Left forelimb (tissue), 1 donor: ENCODE results near the gene SIRT5.

Experiments used
- DNase-seq: peaks from one replicate; pipeline ENCODE4 v3.0.0-alpha.2; 2018; ENCODE audit warnings: low spot score

Gene SIRT5

GRCh38 chr6:13635948-13636658, 61.7 kb downstream of the SIRT5 start:
- no peak for DNase-seq

- DNase-seq: no peak
Observed at GRCh38 chr6:13638014-13638413, 63.6 kb downstream of the SIRT5 start.

- DNase-seq: no peak
Observed at GRCh38 chr6:13638626-13639025, 64.2 kb downstream of the SIRT5 start.

- no peak for DNase-seq
Observed at GRCh38 chr6:13641315-13641714, 66.9 kb downstream of the SIRT5 start.

GRCh38 chr6:13643125-13643524, 68.7 kb downstream of the SIRT5 start:
- no peak for DNase-seq

GRCh38 chr6:13648850-13649249, 74.4 kb downstream of the SIRT5 start:
- no peak for DNase-seq

- DNase-seq: no peak
Observed at GRCh38 chr6:13649393-13649792, 75.0 kb downstream of the SIRT5 start.

- no peak for DNase-seq
Observed at GRCh38 chr6:13653296-13653695, 78.9 kb downstream of the SIRT5 start.

- DNase-seq: no peak
Observed at GRCh38 chr6:13654496-13654895, 80.1 kb downstream of the SIRT5 start.

GRCh38 chr6:13655700-13656099, 81.3 kb downstream of the SIRT5 start:
- DNase-seq: no peak

GRCh38 chr6:13660273-13660672, 85.9 kb downstream of the SIRT5 start:
- DNase-seq: no peak

- no peak for DNase-seq
Observed at GRCh38 chr6:13660893-13661292, 86.5 kb downstream of the SIRT5 start.

GRCh38 chr6:13661647-13662046, 87.2 kb downstream of the SIRT5 start:
- DNase-seq: no peak

GRCh38 chr6:13662651-13663334, 88.4 kb downstream of the SIRT5 start:
- no peak for DNase-seq

GRCh38 chr6:13663986-13664385, 89.6 kb downstream of the SIRT5 start:
- no peak for DNase-seq
